Measurements from ENCODE around the gene CCSAP. TPM values are rescaled to one million over a fixed set of nuclear protein-coding genes. Genes with fewer than 3 reads are reported as not detected.
A peak's percentile ranks its signal among the peaks of the same experiment; 100 is the strongest.

CCSAP gene
- polyA plus RNA-seq, 1 donor, result 5.6 TPM

GRCh38 chr1:229305392-229305791 is 37.5 kb downstream of the CCSAP start:
- DNase-seq, result no peak
- peaks cover 43% of the 10 kb centered on the region for H3K36me3 ChIP-seq (ENCODE audit: control insufficient read depth, insufficient read depth, low read length)

GRCh38 chr1:229303855-229304254 is 39.0 kb downstream of the CCSAP start:
- no peaks in the 10 kb centered on the region for H3K27me3 ChIP-seq (ENCODE audit: control insufficient read depth, insufficient read depth, low read length)
- H3K27ac ChIP-seq (ENCODE audit: low read length), result no peak overlapping the region
- no peaks in the 10 kb centered on the region for H3K4me1 ChIP-seq (ENCODE audit: control insufficient read depth, insufficient read depth, low read length)
- H3K4me3 ChIP-seq (ENCODE audit: low read length), result no peak overlapping the region
- 92% methylated on average over 2 of the region's 4 CpGs for WGBS (ENCODE audit: insufficient coverage, low lambda C conversion rate)
- H3K36me3 ChIP-seq (ENCODE audit: control insufficient read depth, insufficient read depth, low read length), result peaks cover 54% of the 10 kb centered on the region
- no peak for DNase-seq
- H3K9me3 ChIP-seq (ENCODE audit: control insufficient read depth, low read depth, low read length), result no peaks in the 10 kb centered on the region

More at GRCh38 chr1:229305392-229305791, 37.5 kb downstream of the CCSAP start:
- Histone ChIP-seq H3K27me3 (ENCODE audit: control insufficient read depth, insufficient read depth, low read length) (no peaks in the 10 kb centered on the region), H3K27ac (ENCODE audit: low read length) (no peak overlapping the region), H3K4me3 (ENCODE audit: low read length) (no peak overlapping the region), H3K9me3 (ENCODE audit: control insufficient read depth, low read depth, low read length) (no peaks in the 10 kb centered on the region), H3K4me1 (ENCODE audit: control insufficient read depth, insufficient read depth, low read length) (no peaks in the 10 kb centered on the region)
- WGBS (ENCODE audit: insufficient coverage, low lambda C conversion rate), result 100% methylated on average over 2 of the region's 2 CpGs

GRCh38 chr1:229302740-229303139 is 40.1 kb downstream of the CCSAP start:
- Histone ChIP-seq H3K4me3 (ENCODE audit: low read length) (no peak overlapping the region), H3K27me3 (ENCODE audit: control insufficient read depth, insufficient read depth, low read length) (no peaks in the 10 kb centered on the region), H3K4me1 (ENCODE audit: control insufficient read depth, insufficient read depth, low read length) (no peaks in the 10 kb centered on the region), H3K9me3 (ENCODE audit: control insufficient read depth, low read depth, low read length) (no peaks in the 10 kb centered on the region), H3K36me3 (ENCODE audit: control insufficient read depth, insufficient read depth, low read length) (peaks cover 49% of the 10 kb centered on the region), H3K27ac (ENCODE audit: low read length) (no peak overlapping the region)
- WGBS (ENCODE audit: insufficient coverage, low lambda C conversion rate), result no CpG with 5 or more reads among the region's 8 CpGs
- DNase-seq, result no peak

GRCh38 chr1:229300099-229300757 is 42.6 kb downstream of the CCSAP start:
- no peak for DNase-seq
- Histone ChIP-seq H3K9me3 (ENCODE audit: control insufficient read depth, low read depth, low read length) (no peaks in the 10 kb centered on the region), H3K27me3 (ENCODE audit: control insufficient read depth, insufficient read depth, low read length) (no peaks in the 10 kb centered on the region), H3K4me3 (ENCODE audit: low read length) (no peak overlapping the region), H3K36me3 (ENCODE audit: control insufficient read depth, insufficient read depth, low read length) (peaks cover 62% of the 10 kb centered on the region), H3K27ac (ENCODE audit: low read length) (no peak overlapping the region), H3K4me1 (ENCODE audit: control insufficient read depth, insufficient read depth, low read length) (no peaks in the 10 kb centered on the region)
- WGBS (ENCODE audit: insufficient coverage, low lambda C conversion rate), result 93% methylated on average over 3 of the region's 6 CpGs

- H3K27me3 ChIP-seq (ENCODE audit: control insufficient read depth, insufficient read depth, low read length), result no peaks in the 10 kb centered on the region
- no peak overlapping the region for H3K27ac ChIP-seq (ENCODE audit: low read length)
- H3K36me3 ChIP-seq (ENCODE audit: control insufficient read depth, insufficient read depth, low read length), result peaks cover 57% of the 10 kb centered on the region
- WGBS (ENCODE audit: insufficient coverage, low lambda C conversion rate), result 18% methylated on average over 3 of the region's 5 CpGs
- no peak overlapping the region for H3K4me3 ChIP-seq (ENCODE audit: low read length)
- no peaks in the 10 kb centered on the region for H3K4me1 ChIP-seq (ENCODE audit: control insufficient read depth, insufficient read depth, low read length)
- peak; percentile 38 to 49 for DNase-seq
- H3K9me3 ChIP-seq (ENCODE audit: control insufficient read depth, low read depth, low read length), result no peaks in the 10 kb centered on the region
Observed at GRCh38 chr1:229298887-229299503, 43.9 kb downstream of the CCSAP start.

GRCh38 chr1:229298420-229298819 is 44.4 kb downstream of the CCSAP start:
- H3K27me3 ChIP-seq (ENCODE audit: control insufficient read depth, insufficient read depth, low read length), result no peaks in the 10 kb centered on the region
- H3K4me3 ChIP-seq (ENCODE audit: low read length), result no peak overlapping the region
- peaks cover 52% of the 10 kb centered on the region for H3K36me3 ChIP-seq (ENCODE audit: control insufficient read depth, insufficient read depth, low read length)
- H3K4me1 ChIP-seq (ENCODE audit: control insufficient read depth, insufficient read depth, low read length), result no peaks in the 10 kb centered on the region
- H3K27ac ChIP-seq (ENCODE audit: low read length), result no peak overlapping the region
- no peaks in the 10 kb centered on the region for H3K9me3 ChIP-seq (ENCODE audit: control insufficient read depth, low read depth, low read length)
- no peak for DNase-seq

- Histone ChIP-seq H3K36me3 (ENCODE audit: control insufficient read depth, insufficient read depth, low read length) (peaks cover 50% of the 10 kb centered on the region), H3K27ac (ENCODE audit: low read length) (no peak overlapping the region), H3K9me3 (ENCODE audit: control insufficient read depth, low read depth, low read length) (no peaks in the 10 kb centered on the region), H3K4me1 (ENCODE audit: control insufficient read depth, insufficient read depth, low read length) (no peaks in the 10 kb centered on the region), H3K4me3 (ENCODE audit: low read length) (no peak overlapping the region), H3K27me3 (ENCODE audit: control insufficient read depth, insufficient read depth, low read length) (no peaks in the 10 kb centered on the region)
- WGBS (ENCODE audit: insufficient coverage, low lambda C conversion rate), result 100% methylated on average over 1 of the region's 1 CpG
- no peak for DNase-seq
Observed at GRCh38 chr1:229297746-229298145, 45.1 kb downstream of the CCSAP start.

GRCh38 chr1:229296541-229296941 is 46.3 kb downstream of the CCSAP start:
- H3K9me3 ChIP-seq (ENCODE audit: control insufficient read depth, low read depth, low read length), result no peaks in the 10 kb centered on the region
- H3K4me1 ChIP-seq (ENCODE audit: control insufficient read depth, insufficient read depth, low read length), result no peaks in the 10 kb centered on the region
- H3K27me3 ChIP-seq (ENCODE audit: control insufficient read depth, insufficient read depth, low read length), result no peaks in the 10 kb centered on the region
- H3K4me3 ChIP-seq (ENCODE audit: low read length), result no peak overlapping the region
- no peak overlapping the region for H3K27ac ChIP-seq (ENCODE audit: low read length)
- H3K36me3 ChIP-seq (ENCODE audit: control insufficient read depth, insufficient read depth, low read length), result peaks cover 47% of the 10 kb centered on the region
- no CpG with 5 or more reads among the region's 3 CpGs for WGBS (ENCODE audit: insufficient coverage, low lambda C conversion rate)
- DNase-seq, result no peak

- Histone ChIP-seq H3K9me3 (ENCODE audit: control insufficient read depth, low read depth, low read length) (no peaks in the 10 kb centered on the region), H3K4me1 (ENCODE audit: control insufficient read depth, insufficient read depth, low read length) (no peaks in the 10 kb centered on the region), H3K36me3 (ENCODE audit: control insufficient read depth, insufficient read depth, low read length) (peaks cover 48% of the 10 kb centered on the region), H3K27me3 (ENCODE audit: control insufficient read depth, insufficient read depth, low read length) (no peaks in the 10 kb centered on the region), H3K27ac (ENCODE audit: low read length) (no peak overlapping the region), H3K4me3 (ENCODE audit: low read length) (no peak overlapping the region)
- DNase-seq, result no peak
- no CpG with 5 or more reads among the region's 11 CpGs for WGBS (ENCODE audit: insufficient coverage, low lambda C conversion rate)
Observed at GRCh38 chr1:229295745-229296144, 47.1 kb downstream of the CCSAP start.

GRCh38 chr1:229293528-229294204 is 49.2 kb downstream of the CCSAP start:
- no CpG with 5 or more reads among the region's 10 CpGs for WGBS (ENCODE audit: insufficient coverage, low lambda C conversion rate)
- H3K36me3 ChIP-seq (ENCODE audit: control insufficient read depth, insufficient read depth, low read length), result peaks cover 42% of the 10 kb centered on the region

More at GRCh38 chr1:229293528-229294204, 49.2 kb downstream of the CCSAP start:
- H3K4me3 ChIP-seq (ENCODE audit: low read length), result no peak overlapping the region
- H3K4me1 ChIP-seq (ENCODE audit: control insufficient read depth, insufficient read depth, low read length), result no peaks in the 10 kb centered on the region
- no peak for DNase-seq
- H3K9me3 ChIP-seq (ENCODE audit: control insufficient read depth, low read depth, low read length), result no peaks in the 10 kb centered on the region
- no peak overlapping the region for H3K27ac ChIP-seq (ENCODE audit: low read length)
- H3K27me3 ChIP-seq (ENCODE audit: control insufficient read depth, insufficient read depth, low read length), result no peaks in the 10 kb centered on the region

Measured in large intestine (tissue), 3 donors.